Fibroblast of upper back skin (primary cell): ENCODE measurements around the gene FCGR3B.
"Not testable (repeated sequence)": the region's sequence is repeated elsewhere in the genome, so short reads cannot be mapped to it uniquely, and the experiment has no call there.

Experiments
- DNase-seq: peaks from one replicate; pipeline ENCODE4 v3.0.0-alpha.2; 2013

FCGR3B gene

DNA sequence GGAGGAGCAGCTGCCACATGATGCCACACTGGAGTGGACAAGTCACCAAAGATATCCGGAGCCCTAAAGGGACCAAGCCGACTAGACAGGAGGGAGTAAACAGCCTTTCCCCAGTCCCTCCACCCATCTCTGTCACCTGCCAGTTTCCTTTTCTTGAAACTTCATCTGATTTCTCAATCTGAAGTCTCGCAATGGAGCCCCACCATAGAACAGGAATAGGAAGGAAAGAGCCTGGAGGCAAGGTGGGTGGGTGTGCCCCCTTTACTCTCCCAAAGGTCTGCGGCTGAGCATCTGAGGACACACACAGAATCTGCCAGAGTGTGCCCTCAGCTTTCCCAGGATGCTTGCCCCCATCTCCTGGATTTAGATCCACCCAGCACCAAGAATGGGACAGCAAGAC lies at the start of gene FCGR3B:
Gene FCGR3B (minus strand): TSS at position 101 of the 400 bp plus-strand sequence. CDS start 82 bp downstream, at position 19.
- DNase-seq = no peak

DNA sequence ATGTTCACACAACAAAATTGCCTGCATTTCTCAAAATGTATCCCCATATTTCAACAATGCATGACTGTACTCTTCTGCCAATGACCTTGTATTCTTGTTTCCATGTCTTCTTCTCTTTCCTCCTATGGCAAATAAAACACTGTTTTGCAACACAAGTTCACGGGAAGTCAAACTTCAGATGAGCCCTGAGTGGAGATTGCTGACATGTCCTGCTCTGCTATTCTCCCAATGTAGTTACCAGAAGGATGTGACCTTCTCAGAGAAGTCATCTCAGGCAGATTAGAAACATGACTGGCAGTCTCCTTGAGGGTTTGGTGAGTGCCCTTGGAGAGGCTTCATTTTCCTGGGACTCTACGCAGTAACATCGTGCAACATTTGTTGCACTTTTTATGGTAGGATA lies 47.5 kb upstream of the FCGR3B start:
- DNase-seq = no peak

DNA sequence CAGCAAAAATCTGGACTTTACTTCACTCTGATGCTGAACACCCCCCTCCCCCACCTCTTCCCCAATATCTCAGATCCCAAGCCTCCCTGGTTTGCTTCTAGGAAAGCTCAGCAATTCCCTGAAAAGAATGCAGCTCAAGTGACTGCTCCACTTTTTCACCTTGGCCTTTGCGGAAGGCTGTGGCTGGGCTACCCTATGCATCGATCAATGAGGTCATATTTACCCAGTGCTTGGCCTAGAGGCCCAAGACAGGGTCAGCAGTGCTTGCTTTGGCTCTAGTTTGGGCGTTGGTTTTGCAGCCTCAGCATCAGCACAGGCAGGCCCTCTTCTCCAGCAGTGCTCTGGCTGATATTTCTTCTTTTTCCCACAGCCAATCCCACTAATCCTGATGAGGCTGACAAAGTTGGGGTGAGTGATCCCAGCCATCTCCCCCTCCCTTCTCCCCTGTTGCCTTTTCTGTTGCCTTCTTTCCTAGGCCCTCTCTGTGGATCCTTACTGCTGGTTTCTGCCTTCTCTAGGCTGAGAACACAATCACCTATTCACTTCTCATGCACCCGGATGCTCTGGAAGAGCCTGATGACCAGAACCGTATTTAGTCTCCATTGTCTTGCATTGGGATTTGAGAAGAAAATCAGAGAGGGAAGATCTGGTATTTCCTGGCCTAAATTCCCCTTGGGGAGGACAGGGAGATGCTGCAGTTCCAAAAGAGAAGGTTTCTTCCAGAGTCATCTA lies 46.1 kb upstream of the FCGR3B start:
- no peak for DNase-seq

DNA sequence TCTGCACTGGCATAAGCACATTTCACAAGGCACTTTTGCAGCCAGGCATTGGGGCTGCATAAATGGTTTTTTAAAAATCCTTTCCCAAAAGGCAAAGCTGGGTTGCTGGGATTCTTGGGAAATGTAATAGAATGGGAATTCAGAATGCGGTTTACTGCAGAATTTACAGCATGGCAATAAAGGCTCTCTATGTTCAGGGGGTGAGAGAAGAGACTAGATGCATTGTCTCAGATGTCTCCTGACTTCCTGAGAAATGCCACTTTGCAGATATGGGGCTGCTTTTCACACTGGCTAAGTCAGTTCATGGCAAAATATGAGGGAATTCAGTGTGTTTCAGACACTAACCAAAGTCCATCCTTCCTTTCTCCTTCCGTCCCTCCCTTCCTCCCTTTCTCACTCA lies 45.5 kb upstream of the FCGR3B start:
- DNase-seq = no peak

DNA sequence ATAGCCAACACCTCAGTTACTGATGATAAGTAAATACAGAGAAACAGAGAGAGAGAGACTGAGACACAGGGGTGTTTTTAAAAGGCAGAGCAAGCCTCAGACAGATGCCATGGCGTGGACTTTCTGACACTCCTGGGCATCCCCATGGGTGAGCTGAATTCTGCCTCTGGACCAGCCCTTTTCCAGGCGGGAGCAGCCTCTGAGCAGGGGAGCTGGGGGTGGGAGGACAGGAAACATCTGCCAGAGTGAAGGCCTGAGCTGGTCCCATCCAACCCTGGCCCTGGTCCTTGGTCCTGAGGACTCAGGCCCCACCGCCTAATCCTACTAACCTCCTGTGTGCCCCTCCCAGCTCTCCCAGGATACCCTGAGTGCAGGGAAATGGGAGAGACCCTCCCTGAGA lies 43.9 kb upstream of the FCGR3B start:
- DNase-seq = not testable (repeated sequence)

DNA sequence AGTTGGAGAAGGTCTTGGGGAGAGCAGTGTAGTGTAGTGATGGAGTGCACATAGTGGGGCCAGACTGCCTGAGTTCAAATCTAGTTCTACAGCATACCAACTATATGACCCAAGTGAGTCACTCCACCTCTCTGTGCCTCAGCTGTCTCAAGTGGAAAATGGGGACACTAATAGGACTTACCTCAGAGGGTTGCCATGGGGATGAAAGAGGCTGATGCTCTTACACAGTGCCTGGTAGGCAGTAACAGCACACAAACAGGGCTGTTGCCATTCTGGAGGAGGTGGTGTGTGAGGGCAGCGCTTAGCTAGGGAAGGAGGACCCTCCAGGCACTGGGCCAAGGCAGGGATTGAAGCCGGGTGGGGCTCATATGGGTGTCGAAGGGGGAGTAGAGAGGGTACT lies 43.5 kb upstream of the FCGR3B start:
- DNase-seq = not testable (repeated sequence)

DNA sequence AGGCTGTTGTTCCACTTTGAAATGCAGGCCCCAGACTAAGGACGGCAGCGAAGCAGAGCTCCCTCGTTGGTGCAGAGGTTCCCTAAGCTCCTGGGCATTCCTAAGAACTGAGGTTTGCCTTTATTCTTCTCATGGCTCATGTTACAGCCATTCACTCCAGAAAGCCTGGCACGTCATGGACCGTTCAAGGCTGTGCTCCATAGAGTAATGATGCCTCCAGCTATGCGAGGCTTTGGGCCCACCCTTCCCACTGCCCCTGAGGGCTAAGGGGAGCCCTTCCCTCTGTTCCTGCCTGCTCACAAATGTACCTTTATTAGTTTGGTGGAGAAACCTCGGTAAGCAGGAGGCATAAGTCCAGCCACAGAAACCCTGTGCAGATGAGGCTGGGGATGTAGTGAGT lies 42.5 kb upstream of the FCGR3B start:
- DNase-seq = not testable (repeated sequence)

DNA sequence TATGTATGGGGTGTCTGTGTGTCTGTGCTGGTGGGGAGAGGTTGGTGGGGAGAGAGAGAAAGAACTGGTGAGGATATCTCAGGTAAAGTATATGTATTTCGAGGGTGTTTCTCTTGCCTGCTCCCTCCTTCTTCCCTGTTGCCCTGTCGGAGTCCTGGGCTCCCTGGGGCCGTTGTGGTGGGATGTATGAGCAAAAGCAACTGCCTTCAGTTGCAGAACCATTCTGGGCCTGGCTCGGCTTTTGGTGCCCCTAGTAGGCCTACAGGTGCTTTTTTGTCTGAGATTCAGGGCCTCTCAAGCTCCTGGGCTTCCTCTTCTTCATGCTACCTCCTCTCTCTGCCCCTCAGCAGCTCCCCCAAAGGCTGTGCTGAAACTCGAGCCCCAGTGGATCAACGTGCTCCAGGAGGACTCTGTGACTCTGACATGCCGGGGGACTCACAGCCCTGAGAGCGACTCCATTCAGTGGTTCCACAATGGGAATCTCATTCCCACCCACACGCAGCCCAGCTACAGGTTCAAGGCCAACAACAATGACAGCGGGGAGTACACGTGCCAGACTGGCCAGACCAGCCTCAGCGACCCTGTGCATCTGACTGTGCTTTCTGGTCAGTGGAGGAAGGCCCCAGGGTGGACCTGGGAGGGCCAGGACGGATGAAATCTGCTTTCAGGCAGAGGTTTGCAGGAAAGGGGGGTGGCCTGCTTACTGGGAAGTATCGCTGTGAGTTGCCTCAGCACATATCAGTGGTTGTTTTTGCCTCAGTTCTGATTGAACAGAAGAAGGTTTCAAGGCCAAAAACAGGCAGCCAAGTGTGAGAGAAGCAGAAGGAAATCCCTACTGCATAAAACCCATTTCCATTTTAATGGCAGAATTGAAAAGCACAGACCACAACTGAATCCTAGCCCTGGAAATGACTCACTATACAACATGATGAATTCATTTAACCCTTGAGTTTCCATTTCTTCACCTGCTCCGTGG lies 40.4 kb upstream of the FCGR3B start:
- DNase-seq = peak; percentile 12

DNA sequence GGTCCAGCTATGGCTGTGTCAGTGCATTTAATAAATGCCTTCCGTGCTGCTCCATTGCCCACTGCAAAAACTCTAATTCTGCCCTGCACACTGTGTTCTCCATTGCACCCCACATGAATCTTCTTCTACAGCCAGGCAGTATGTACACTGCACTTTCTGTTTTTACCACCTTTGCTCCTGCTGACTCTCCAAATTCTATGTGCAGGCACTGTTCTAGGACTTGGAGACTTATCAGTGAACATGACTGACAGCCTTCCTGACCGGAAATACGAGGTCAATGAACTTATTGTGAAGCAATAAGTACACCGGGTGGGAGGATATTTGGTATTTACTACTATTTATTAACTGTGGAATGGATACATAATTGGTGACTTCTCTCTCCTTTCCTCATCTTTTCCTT lies 33.7 kb upstream of the FCGR3B start:
- DNase-seq = not testable (repeated sequence)

DNA sequence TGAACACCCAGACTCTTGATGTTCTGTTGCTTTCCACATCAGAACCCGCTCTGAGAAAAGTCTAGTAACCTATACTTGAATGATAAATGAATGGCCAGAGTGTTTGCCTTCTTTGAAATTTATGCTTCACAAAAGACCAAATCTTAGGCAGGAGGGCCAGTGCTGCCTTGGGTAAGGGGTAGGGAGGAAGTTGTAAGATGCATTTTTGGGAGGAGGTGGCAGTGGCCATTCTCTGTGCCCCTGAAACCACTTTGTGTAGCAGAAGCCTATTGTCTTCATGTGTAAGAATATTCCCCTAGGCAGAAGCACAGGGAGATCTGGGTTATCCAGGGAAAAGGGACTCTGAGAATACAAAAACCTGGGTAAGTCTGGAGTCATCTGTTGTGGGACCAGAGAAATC lies 32.6 kb upstream of the FCGR3B start:
- DNase-seq = not testable (repeated sequence)

DNA sequence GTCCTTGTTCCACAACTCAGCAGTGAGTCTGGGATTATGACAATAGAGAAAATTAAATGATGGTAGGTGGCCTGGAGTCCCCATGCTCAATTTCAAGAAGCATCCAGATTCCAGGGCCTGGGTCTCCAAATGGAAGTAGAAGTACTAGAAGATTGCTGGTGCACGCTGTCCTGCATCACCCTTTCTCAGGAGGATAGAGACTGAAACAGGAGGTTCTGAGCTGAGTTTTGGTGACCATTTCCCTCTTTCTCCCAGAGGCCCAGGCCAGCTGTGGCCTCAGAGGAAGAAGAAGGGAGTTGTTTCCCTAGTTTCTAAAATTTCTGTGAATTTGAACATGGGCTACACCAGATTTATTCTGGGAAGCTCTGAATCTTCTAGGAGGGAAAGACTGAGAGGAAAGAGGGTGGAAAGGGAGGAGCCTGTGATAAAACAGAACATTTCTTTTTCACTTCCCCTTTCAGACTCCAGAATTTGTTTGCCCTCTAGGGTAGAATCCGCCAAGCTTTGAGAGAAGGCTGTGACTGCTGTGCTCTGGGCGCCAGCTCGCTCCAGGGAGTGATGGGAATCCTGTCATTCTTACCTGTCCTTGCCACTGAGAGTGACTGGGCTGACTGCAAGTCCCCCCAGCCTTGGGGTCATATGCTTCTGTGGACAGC lies 31.8 kb upstream of the FCGR3B start, which contains the start of gene FCGR2B:
Gene FCGR2B (plus strand): TSS at position 460 of the 656 bp plus-strand sequence. CDS start 99 bp downstream, at position 559.
- DNase-seq = not testable (repeated sequence)

DNA sequence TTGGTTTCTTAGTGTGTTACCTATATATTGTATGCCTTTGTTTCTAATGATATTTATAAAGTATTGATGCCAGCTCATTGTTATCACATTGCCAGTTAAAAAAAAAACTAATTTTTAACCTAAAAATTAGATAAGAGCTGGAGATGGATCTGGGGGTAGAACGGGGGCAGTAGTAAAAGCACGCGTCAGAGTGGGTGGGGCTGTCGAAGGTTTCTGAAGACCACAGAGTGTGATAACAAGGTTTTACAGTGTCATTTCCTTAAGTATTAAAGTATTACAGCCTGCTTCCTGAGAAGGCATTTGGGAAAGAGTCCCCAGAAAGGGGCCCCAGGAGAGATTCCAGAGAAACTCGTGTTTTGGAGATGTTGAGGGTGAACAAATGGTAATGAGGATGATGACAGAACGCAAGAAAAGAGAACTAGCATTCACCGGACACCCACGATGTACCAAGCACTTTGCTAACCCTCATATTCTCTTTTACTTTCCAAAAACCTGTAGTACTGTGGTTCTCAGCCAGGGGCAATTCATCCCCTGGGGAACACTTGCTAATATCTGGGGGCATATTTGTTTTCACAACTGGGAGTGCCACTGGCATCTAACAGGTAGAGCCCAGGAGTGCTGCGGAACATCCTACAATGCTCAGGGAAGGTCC lies 30.8 kb upstream of the FCGR3B start:
- not testable (repeated sequence) for DNase-seq

DNA sequence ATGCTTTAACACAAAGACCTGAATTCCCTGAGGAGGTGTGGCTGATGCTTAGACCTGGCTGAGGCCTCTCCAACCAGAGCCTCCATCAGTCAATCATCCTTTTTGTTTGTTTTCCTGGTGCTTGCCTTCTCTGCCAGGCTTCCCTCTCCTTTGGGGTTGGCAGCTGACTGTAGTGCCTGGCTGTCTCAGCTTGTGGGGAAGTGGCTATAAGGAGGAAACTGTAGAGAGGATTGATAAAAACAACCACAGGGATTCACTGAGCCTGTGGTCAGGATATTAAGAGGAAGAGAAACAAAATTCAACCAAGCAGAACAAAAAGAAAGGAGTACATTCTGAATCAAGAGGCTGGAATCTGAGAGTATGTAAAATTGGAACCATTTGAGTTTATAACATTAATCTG lies 27.5 kb upstream of the FCGR3B start:
- DNase-seq = not testable (repeated sequence)

DNA sequence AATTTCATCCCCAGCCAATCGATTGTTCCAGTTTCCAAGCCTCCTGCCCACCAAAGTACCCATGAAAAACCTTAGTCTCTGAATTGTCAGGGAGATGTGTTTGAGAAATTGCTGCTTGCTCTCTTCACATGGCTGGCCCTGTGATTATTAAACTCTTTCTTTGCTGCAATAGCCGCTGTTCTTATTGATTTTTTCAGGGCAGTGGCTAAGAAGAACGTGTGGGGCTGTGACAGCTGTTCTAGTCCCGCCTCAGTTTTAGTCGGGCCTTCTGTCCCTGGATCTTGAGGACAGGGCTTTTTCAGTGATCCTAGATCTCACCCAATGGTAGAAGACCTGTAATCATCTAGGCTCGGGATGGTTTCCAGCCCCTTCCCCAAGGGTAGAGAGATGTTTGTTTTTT lies 23.0 kb upstream of the FCGR3B start:
- not testable (repeated sequence) for DNase-seq

DNA sequence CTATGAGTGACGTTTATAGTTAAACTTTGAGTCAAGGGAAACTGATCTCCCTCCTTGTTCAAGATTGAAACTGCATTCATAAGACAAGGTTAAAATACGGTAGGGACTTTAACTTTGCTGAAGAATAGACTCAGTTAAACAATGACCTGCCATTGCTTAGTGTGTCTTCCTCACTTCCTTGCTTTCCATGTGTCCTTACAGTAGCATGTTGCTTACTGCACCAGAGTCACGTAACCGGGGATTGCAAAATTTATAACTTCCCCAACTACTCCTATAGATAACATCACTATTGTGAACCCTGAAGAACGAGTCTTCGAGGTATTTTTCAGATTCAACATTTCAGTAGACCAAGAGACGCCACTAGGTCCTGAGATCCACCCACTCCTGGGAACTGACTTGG lies 22.6 kb upstream of the FCGR3B start:
- DNase-seq = not testable (repeated sequence)

DNA sequence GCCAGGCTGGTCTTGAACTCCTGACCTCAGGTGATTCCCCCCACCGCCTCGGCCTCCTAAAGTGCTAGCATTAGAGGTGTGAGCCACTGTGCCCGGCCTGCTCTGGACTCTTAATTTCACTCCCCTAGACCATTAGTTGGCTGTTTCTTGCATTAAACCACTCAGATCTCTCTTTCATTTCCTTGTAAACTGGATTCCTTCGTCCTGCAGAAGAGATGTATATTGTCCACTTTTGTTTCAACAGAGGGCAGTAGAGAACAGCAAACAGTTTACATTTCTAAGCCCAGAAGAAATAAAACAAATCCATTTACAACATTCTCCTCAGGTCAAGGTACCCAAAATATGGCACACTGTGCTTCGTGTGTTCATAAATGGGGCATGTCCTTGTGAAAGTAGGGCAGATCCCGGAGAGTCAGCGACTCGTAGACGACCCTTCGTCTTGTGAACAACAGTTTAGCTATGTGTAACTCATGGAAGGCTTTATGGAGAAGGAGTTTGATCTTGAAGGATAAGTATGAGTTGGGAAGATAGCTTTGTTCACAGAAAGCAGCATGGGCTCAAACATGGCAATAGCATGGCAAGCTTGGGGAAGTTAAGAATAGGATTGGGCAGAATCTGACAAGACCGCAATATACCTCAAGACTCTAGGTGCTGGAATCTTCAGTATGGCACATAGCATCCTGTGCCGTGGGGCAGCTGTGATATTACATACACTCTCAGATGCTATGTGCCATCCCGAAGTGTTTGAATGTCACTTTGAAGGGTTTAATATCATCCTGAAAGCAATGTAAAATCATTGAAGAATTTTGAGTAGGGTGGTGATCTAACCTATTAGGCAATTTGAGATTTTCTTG lies 16.8 kb upstream of the FCGR3B start:
- DNase-seq = peak; percentile 56

DNA sequence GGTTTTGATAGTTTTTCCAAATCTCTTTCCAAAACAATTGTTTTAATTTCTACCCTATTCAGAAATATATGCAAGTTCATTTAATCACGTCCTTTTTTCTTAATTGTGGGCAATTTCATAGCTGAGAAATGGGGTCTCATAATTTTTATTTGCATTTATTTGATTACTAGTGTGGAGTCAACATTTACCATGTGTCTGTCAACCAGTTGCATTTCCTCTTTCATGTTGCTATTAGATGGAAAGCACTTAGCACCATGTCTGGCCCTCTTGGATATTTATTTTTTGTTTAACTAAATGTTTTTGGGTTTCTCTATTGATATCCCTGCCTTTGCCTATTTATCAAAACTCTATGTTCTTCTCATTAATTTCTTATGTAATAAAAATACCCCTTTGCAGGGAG lies 13.9 kb upstream of the FCGR3B start:
- not testable (repeated sequence) for DNase-seq

DNA sequence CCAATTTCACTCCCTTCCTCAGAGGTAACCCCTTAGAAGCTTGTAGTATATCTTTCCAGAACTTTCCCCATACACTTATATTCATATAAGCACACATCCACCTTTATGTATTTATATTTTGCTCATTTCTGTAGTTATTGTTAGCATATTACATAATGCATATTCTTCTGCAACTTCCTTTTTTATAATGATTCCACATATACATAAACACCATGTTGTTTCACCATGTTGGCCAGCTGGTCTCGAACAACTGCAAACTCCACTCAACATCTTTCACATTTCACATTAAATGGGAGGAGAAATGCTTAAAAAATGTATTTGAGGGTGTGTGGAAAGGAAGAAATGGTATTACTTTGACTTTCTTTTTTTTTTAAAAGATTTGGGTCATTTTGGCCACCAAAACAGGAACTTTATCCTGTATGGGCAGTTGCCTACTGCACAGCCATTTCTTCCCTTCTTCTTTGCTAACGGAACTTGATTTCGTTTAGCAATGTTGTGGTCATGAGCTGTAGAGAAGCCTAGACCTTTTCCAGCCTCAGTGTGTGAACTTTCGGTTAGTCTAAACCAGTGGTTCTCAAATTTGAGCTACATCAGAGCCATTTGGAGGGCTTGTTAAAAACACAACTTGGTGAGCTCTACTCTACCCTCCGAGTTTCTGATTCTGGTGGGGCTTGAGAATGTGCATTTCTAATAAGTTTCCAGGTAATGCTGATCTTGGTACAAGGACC lies 12.7 kb upstream of the FCGR3B start:
- DNase-seq = not testable (repeated sequence)

DNA sequence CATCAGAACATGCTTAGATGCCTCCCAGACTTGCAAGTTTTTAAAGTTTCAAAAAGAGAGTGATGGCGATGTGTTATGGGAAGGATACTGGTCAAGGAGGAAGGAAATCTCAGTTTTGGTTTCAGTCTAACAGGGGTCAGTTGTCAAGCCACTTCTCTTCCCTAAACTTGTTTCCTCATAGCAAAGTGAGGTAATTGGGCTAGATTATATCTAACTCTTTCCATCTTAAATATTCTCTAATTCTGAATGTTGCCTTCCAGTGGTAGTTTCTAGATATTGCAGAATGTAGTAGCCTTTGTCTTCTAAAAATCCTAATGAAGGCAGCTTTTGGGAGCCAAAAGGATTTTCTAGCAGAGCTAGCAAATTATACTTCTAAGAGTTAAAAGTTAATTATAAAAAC lies 11.7 kb upstream of the FCGR3B start:
- not testable (repeated sequence) for DNase-seq

DNA sequence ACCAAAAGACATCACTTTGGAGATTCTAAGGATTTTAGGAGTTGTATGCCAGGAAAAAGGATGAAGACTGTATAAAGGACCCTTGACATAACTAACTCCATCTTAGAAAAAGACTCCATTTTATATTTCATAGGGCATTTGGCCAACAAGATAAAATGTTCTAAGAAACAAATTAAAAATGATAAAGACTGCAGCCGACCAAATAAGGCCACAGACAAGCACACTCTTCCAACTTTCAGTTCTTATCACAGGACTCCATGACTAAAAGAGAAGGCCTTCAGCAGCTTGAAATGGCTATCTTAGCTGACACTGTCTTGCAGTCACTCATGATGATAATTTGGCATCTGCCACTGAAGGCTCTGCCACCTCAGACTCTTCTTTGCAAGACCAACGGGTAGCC lies 8.2 kb upstream of the FCGR3B start:
- DNase-seq = not testable (repeated sequence)
